ENCODE data around the gene USP17L10. TPM values are rescaled to one million over a fixed set of nuclear protein-coding genes. Genes with fewer than 3 reads are reported as not detected.
"Not testable (repeated sequence)": the region's sequence is repeated elsewhere in the genome, so short reads cannot be mapped to it uniquely, and the experiment has no call there.

USP17L10 gene
- not detected for total RNA-seq

- POLR2A ChIA-PET, CTCF ChIA-PET: not testable (repeated sequence)
Measured at GRCh38 chr4:9210357-9210756, at the start of gene USP17L10. TSS of gene USP17L10 (plus strand) at chr4:9210657. CDS start at chr4:9210657, 0 bp downstream.

GRCh38 chr4:9165990-9166389 lies 44.5 kb upstream of the USP17L10 start:
- POLR2A ChIA-PET, CTCF ChIA-PET: not testable (repeated sequence)

GRCh38 chr4:9169791-9170459 lies 40.5 kb upstream of the USP17L10 start, which contains the start of gene FAM90A26:
TSS of gene FAM90A26 (plus strand) at chr4:9170409. CDS start at chr4:9173173, 2,764 bp downstream.
- POLR2A ChIA-PET, CTCF ChIA-PET: not testable (repeated sequence)

GRCh38 chr4:9214701-9215100 lies 4.2 kb downstream of the USP17L10 start:
- POLR2A ChIA-PET, result not testable (repeated sequence)

GRCh38 chr4:9215105-9215504 lies 4.6 kb downstream of the USP17L10 start, which contains the start of gene USP17L11:
TSS of gene USP17L11 (plus strand) at chr4:9215405. CDS start at chr4:9215405, 0 bp downstream.
- POLR2A ChIA-PET, CTCF ChIA-PET: not testable (repeated sequence)

More at GRCh38 chr4:9214701-9215100, 4.2 kb downstream of the USP17L10 start:
- CTCF ChIA-PET, result not testable (repeated sequence)

GRCh38 chr4:9219852-9220251 lies 9.4 kb downstream of the USP17L10 start, which contains the start of gene USP17L12:
TSS of gene USP17L12 (plus strand) at chr4:9220152. CDS start at chr4:9220152, 0 bp downstream.
- POLR2A ChIA-PET, result not testable (repeated sequence)

GRCh38 chr4:9224596-9224995 lies 14.1 kb downstream of the USP17L10 start, which contains the start of gene USP17L13:
TSS of gene USP17L13 (plus strand) at chr4:9224896. CDS start at chr4:9224896, 0 bp downstream.
- CTCF ChIA-PET, POLR2A ChIA-PET: not testable (repeated sequence)

More at GRCh38 chr4:9219852-9220251, 9.4 kb downstream of the USP17L10 start, which contains the start of gene USP17L12:
- CTCF ChIA-PET, result not testable (repeated sequence)

- CTCF ChIA-PET, POLR2A ChIA-PET: not testable (repeated sequence)
Measured at GRCh38 chr4:9230249-9230648, 19.8 kb downstream of the USP17L10 start.

- CTCF ChIA-PET, POLR2A ChIA-PET: not testable (repeated sequence)
Measured at GRCh38 chr4:9234085-9234484, 23.6 kb downstream of the USP17L10 start, which contains the start of gene USP17L15. TSS of gene USP17L15 (plus strand) at chr4:9234385. CDS start at chr4:9234385, 0 bp downstream.

GRCh38 chr4:9238461-9238860 lies 28.0 kb downstream of the USP17L10 start:
- CTCF ChIA-PET, POLR2A ChIA-PET: not testable (repeated sequence)

- POLR2A ChIA-PET, CTCF ChIA-PET: not testable (repeated sequence)
Measured at GRCh38 chr4:9243579-9243978, 33.1 kb downstream of the USP17L10 start, which contains the start of gene USP17L17. TSS of gene USP17L17 (plus strand) at chr4:9243879. CDS start at chr4:9243879, 0 bp downstream.

- POLR2A ChIA-PET, CTCF ChIA-PET: not testable (repeated sequence)
Measured at GRCh38 chr4:9247953-9248680, 37.7 kb downstream of the USP17L10 start, which contains the start of gene USP17L18. TSS of gene USP17L18 (plus strand) at chr4:9248630. CDS start at chr4:9248630, 0 bp downstream.

GRCh38 chr4:9253078-9253477 lies 42.6 kb downstream of the USP17L10 start, which contains the start of gene USP17L19:
TSS of gene USP17L19 (plus strand) at chr4:9253378. CDS start at chr4:9253378, 0 bp downstream.
- CTCF ChIA-PET, POLR2A ChIA-PET: not testable (repeated sequence)

GRCh38 chr4:9257824-9258223 lies 47.4 kb downstream of the USP17L10 start, which contains the start of gene USP17L20:
TSS of gene USP17L20 (plus strand) at chr4:9258124. CDS start at chr4:9258124, 0 bp downstream.
- POLR2A ChIA-PET, result not testable (repeated sequence)

More at GRCh38 chr4:9257824-9258223, 47.4 kb downstream of the USP17L10 start, which contains the start of gene USP17L20:
- CTCF ChIA-PET, result not testable (repeated sequence)

Other genes with a start within 250 kb of the USP17L10 start
- gene FAM90A26, start 40.2 kb upstream of the USP17L10 start, total RNA-seq, result not detected
- not detected for gene USP17L11, start 4.7 kb downstream of the USP17L10 start, total RNA-seq
- gene USP17L12, start 9.5 kb downstream of the USP17L10 start, total RNA-seq, result not detected
- gene USP17L13, start 14.2 kb downstream of the USP17L10 start, total RNA-seq, result not detected
- not detected for gene USP17L15, start 23.7 kb downstream of the USP17L10 start, total RNA-seq
- gene USP17L17, start 33.2 kb downstream of the USP17L10 start, total RNA-seq, result not detected
- not detected for gene USP17L18, start 38.0 kb downstream of the USP17L10 start, total RNA-seq
- gene USP17L19, start 42.7 kb downstream of the USP17L10 start, total RNA-seq, result not detected
- not detected for gene USP17L20, start 47.5 kb downstream of the USP17L10 start, total RNA-seq
- not detected for gene USP17L21, start 52.2 kb downstream of the USP17L10 start, total RNA-seq
- gene USP17L22, start 57.0 kb downstream of the USP17L10 start, total RNA-seq, result not detected
- gene USP17L24, start 114.5 kb downstream of the USP17L10 start, total RNA-seq, result not detected
- gene USP17L25, start 119.3 kb downstream of the USP17L10 start, total RNA-seq, result not detected
- not detected for gene USP17L26, start 124.0 kb downstream of the USP17L10 start, total RNA-seq
- not detected for gene USP17L5, start 128.7 kb downstream of the USP17L10 start, total RNA-seq
- not detected for gene USP17L27, start 133.5 kb downstream of the USP17L10 start, total RNA-seq
- gene USP17L28, start 138.2 kb downstream of the USP17L10 start, total RNA-seq, result not detected
- gene USP17L29, start 143.0 kb downstream of the USP17L10 start, total RNA-seq, result not detected
- not detected for gene USP17L30, start 152.5 kb downstream of the USP17L10 start, total RNA-seq
- not detected for gene DEFB131A, start 233.8 kb downstream of the USP17L10 start, total RNA-seq